ENCODE measurements around the gene COG6. TPM values are rescaled to one million over a fixed set of nuclear protein-coding genes. Genes with fewer than 3 reads are reported as not detected.

COG6 gene
- total and polyA plus RNA-seq, 2 of the 13 experiments (the other 11 are each of a cell fraction or from before 2014, with no cell fraction given): 23.5 to 26.1 TPM

- no peak for ATAC-seq
These were observed 24.2 kb upstream of the COG6 start for GRCh38 chr13:39631307-39631706.

More at GRCh38 chr13:39631307-39631706, 24.2 kb upstream of the COG6 start:
- TF ChIP-seq NR2F2 (IDR thresholded peaks at IDR 0.05; ENCODE audit: borderline replicate concordance, low read depth) (no peak), MTERF4 (CRISPR knock-in tag; IDR thresholded peaks at IDR 0.05) (no peak), RERE (CRISPR knock-in tag; IDR thresholded peaks at IDR 0.05; ENCODE audit: low read depth) (no peak), SP4 (CRISPR knock-in tag; IDR thresholded peaks at IDR 0.05) (no peak), ZNF614 (CRISPR knock-in tag; IDR thresholded peaks at IDR 0.05; ENCODE audit: borderline replicate concordance) (no peak), GLI4 (CRISPR knock-in tag; IDR thresholded peaks at IDR 0.05; ENCODE audit: borderline replicate concordance) (no peak), ZNF510 (CRISPR knock-in tag; IDR thresholded peaks at IDR 0.05; ENCODE audit: low read depth) (no peak), BRD4 (CRISPR knock-in tag; IDR thresholded peaks at IDR 0.05) (no peak), CREBL2 (CRISPR knock-in tag; IDR thresholded peaks at IDR 0.05; ENCODE audit: borderline replicate concordance) (no peak), TRIM22 (IDR thresholded peaks at IDR 0.05) (no peak), ZNF7 (CRISPR knock-in tag; IDR thresholded peaks at IDR 0.05) (no peak), ERF (CRISPR knock-in tag; IDR thresholded peaks at IDR 0.05) (no peak)
- in situ Hi-C loops (cut with HindIII; ENCODE audit: extremely low pct_ligation_motif_present, low pct_unique_long_range_greater_than_20kb): no loop called here
- no peak overlapping the region for H3K9ac ChIP-seq (ENCODE audit: insufficient read depth, low read depth, low read length)
- WGBS (ENCODE audit: low lambda C conversion rate): 0% methylated on average over 1 of the region's 1 CpG
- ChIA-PET CTCF (ENCODE audit: low intra/inter-chr PET ratio, low total read pairs) (no interaction called here), POLR2A (no interaction called here)
- H3K4me3 ChIP-seq (replicated peaks in 1 of 3; ENCODE audit: insufficient read depth in 1 of 3, low read depth in 2 of 3, low read length in 3 of 3): no peak overlapping the region
- intact Hi-C loops (cut with micrococcal nuclease; ENCODE audit: unreplicated experiment): no loop called here
- no peaks in the 10 kb centered on the region for H3K36me3 ChIP-seq (replicated peaks in 1 of 2; ENCODE audit: control insufficient read depth in 1 of 2, insufficient read depth in 2 of 2, low read length in 2 of 2)
- H3K79me2 ChIP-seq (ENCODE audit: insufficient read depth, low read length): no peaks in the 10 kb centered on the region
- no peak overlapping the region for H3K27ac ChIP-seq (ENCODE audit: extremely low read length, insufficient read depth, low read length)
- H3K27me3 ChIP-seq (ENCODE audit: control insufficient read depth in 1 of 2, insufficient read depth in 2 of 2, low read length in 2 of 2): no peaks in the 10 kb centered on the region; a peak in 1 of 5 replicates
- DNase-seq (ENCODE audit: low spot score) (no peak), FAIRE-seq (no peak)
- H2AFZ ChIP-seq (ENCODE audit: low read length): no peak overlapping the region
- no TSS peak for BruUV-seq (replicated peaks)
- no peak overlapping the region for H3K4me2 ChIP-seq (ENCODE audit: low read depth, low read length)
- H3K4me1 ChIP-seq (ENCODE audit: insufficient read depth, low read length): no peaks in the 10 kb centered on the region
- no peaks in the 10 kb centered on the region for H4K20me1 ChIP-seq (ENCODE audit: insufficient read depth, low read length)
- no peaks in the 10 kb centered on the region for H3K9me3 ChIP-seq (ENCODE audit: low read length)

Data from HepG2 (cell line).